ENCODE data around the gene CNTN4.
"Not testable (repeated sequence)": the region's sequence is repeated elsewhere in the genome, so short reads cannot be mapped to it uniquely, and the experiment has no call there.

Gene CNTN4

DNA sequence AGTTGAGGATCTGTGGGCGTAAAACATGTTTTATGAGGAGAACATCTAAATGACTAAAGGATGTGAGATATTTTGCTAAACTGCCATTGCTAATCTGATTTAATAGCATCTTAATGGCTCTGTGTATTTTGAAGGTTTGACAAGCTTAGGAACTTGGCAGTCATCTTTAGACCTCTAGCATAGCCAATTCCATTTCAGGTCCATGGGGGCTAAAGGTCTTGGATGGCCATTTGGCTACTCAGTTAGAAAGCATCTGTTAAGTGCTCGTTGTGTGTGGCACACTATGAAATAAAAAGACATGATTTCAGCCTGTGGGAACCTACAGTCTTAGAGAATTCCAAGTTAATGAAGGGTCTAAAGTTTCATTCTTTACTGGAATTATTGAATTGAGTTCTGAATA is 775.3 kb downstream of the CNTN4 start:
- no peak for DNase-seq

DNA sequence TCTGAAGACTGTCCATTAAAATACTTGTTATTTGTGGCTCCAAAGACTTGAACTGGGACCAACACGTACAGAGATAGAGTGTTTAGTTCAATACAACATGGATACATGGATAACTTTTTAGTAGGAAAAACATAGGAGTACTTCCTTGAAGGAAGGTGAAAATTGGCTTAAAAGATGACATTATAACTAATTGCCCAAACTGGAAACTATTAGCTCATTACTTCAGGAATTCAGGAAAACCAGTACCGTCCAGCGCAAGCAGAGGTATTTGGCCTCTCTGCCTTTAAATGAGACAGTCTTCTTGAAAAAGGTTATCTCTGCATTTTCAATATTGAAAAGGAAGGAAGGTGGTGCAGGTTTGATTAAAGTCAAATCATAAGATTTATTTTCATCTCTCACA is 777.0 kb downstream of the CNTN4 start:
- DNase-seq: no peak

DNA sequence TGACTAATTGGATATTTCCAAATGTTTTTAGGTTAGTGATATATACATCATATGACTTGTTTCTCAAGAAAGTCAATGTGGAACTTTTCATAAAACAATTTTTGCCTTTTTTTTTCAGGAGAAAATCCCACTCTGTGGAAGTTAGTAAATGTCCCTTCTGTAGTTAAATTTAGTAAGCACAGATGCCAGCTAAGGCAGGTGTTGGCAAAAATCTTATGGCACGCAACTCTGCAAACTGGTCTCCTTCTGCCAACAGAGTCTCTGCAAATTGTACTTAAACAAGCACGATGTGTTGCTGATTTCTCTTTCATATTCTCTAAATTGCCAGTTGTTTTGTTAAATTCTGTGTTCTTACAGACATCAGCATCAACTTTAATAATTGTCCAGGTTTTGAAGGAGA is 777.7 kb downstream of the CNTN4 start:
- no peak for DNase-seq

DNA sequence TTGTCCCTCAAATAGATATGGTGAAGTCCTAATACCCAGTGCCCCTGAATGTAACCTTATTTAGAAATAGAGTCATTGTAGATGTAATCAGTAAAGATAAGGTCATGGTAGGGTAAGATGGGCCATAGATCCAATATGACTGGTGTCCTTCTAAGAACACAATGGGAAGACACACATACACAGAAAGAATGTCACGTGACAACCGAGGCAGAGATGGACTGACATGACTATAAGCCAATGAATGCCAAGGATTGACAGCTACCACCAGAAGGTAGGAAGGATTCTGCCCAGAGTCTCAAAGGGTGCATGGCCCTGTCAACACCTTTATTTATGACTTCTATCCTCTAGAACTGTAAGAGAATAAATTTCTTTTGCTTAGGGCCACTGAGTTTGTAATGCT is 780.4 kb downstream of the CNTN4 start:
- no peak for DNase-seq

DNA sequence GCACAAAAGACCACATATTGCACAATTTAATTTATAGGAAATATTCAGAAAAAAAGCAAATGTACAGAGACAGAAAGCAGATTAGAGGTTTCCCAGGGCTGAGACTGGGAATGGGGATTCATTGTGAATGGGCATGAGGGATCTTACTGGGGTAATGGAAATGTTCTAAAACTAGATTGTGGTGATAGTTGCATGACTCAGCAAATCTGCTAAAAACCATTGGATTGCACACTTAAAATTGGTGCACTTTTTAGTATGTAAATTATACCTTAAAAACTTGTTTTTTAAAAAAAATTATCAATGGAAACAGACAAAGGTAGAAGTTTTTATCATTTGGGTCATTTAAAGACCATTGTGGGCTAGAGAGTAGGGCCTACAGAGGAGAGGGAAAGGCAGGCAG is 780.9 kb downstream of the CNTN4 start:
- DNase-seq: no peak

DNA sequence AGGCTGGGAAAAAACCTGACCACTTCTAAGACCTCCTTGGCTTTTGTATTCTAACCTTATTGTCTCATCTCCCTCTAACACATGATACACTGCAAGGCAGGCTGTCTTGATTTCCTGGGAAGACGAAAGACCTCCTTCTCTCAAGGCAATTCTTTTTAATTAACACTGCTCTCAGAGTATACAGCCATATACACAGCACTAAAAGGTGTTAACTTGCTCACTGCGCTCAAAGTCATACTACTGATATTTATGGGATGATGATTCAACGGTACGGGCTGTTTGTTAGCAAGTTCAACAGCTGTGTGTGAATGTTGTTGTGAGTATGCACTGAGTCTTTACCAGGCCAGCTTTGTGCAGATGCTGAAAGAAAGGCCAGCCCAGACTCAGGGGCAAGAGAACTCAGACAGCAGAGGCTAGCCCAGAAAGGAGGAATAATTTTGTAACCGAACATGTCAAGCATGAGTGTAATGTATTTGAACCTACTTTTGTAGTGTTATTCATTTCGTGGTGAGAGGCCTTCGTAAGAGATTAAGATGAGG is 781.6 kb downstream of the CNTN4 start:
- DNase-seq: no peak

DNA sequence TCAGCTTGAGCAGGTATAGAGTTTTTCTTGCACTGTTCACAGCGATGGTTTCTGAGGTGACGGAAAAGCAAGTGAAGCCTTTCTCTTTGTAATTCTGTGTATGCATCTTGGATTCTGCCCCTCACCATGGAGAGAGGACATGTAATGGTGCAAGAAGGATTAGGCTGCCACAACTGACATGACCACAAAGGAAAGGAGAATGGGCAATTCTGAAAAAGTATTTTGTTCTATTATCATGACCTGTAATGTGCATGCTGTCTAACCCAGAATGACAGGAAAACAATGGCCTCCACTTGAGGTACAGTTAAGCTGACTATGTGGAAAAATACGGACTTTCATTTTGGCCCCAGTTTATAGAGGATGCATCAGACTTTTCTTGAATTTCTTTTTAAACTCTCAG is 784.6 kb downstream of the CNTN4 start:
- DNase-seq: no peak

DNA sequence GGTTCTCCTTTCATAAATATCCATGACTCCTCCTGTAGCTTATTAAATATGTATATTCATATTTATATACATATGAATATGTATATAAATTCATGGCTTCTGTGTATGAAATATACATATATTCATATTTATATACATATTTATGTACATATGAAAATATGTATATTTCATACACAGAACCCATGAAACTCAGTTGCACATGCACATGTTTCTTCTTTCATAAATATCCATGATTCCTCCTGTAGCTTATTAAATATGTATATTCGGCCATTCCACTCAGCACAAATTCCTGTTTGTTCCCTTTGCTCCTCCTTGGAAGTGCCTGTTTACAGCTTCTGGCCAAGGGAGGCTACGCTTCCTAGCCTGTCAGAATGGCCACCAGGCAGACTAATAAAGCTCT is 789.9 kb downstream of the CNTN4 start:
- DNase-seq: no peak

DNA sequence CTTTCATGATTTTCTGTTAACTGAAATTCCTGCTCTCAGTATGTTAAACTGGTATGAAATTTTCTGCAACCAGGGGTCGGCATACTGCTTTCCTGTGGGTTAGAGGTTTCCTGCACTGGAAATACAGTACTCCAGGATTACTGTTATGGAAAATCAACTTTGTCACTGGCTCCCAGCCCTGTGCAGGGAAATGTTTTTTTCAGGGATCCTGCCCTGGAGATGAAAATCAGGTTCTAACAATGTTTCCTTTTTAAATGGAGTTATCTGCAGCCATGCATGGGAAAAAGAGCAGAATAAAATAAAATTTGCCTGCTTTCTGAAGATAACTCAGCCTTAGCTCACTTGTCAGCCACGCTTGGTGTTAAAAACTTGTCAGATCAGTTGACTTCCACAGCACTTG is 791.1 kb downstream of the CNTN4 start:
- DNase-seq: no peak

DNA sequence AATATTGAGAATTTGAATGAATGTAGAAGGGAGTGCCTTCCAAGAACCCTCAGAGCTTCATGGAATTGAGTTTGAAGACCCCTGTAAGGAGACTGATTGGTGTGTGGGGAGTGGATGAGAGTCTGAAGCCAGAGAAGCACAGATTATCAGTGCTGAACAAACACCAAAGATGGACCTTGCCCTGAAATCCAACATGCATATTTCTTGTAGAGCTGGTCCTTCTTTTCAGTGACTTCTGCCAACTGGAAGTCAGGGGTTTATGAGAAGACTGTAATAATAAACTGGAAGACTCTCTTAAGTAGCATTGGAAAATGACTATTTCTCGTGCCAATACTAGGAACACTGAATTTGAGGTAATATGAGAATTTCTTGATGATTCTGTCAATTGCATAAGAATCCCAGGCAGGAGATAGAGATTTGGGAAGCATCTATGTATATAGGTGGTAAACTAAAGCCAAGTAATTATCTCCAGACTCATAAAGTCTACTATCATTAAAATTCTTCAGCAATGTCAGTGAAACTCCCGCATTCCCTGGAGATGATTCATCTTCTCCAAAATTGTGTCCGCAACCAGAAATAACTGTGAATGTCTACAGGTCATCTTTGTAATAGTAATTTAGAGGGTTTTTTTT is 797.8 kb downstream of the CNTN4 start:
- DNase-seq: no peak

DNA sequence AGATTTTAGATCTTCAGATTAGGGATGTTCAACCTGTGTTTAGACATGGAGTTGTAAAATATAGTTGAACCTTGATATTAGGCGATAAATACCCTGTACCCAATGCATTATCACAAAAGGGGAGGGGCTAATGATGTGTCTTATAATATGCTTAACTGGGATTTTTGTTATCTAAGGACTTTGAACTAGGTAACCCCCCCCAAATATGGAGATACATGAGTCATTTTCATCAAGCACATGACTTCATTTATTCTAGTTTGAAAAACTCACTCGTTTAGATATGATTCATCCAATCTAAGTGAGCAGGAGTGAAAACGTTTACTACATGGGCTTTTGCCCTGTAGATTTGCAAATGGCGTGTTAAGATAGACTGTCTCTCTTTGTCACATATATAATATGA is 799.2 kb downstream of the CNTN4 start:
- no peak for DNase-seq

DNA sequence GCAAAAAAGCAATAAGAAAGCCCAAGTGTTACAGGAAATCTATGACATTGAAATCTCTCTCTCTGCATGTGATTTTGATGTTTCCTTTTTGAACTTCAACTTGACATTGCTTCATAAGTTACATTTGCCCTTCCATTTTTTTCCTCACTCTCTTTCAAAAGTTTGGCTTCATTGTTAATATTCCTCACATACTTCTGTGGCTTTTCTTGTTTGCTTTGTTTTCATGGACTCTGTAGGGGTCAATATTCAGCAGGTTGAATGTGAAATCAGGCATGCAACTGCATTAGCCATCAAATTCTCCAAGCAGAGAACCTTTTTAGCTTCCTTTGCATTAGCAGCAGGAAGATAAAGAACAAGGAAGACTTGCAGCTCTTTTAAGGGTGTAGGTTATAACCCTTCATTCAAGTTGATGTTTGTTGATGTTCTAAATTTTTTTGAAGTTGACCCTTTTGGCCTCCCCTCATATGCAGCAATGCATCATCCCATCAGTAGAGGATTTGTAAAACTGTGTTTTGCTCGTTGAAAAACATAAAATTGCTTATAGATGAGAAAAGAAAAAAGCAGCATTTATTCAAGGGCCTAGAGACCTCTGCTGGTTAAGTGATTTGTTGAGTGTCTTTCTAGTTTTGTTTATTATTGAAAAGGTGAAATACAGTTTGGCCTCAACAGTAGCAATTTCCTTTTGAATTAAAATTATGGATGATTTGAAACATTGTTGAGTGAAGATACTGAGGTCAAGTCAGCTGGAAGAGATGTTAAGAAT is 800.1 kb downstream of the CNTN4 start:
- no peak for DNase-seq

DNA sequence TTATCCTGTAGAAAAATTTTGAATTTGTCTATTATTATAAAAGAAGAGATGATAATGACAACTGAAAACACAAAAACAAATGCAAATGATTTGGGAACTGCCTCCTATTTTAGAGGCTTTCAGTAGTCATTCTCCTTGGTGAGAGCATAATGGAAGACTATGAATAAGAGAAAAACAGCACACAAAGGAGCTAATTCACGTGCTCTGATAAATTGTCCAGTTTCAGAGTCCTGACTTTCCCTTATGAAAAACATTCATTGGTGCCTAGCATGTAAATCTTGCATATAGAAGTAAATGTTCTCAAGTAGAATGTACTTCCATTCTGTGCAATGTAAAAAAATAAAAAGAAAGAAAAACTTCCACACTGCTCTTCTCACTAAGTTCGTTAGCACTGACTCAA is 805.4 kb downstream of the CNTN4 start:
- no peak for DNase-seq

DNA sequence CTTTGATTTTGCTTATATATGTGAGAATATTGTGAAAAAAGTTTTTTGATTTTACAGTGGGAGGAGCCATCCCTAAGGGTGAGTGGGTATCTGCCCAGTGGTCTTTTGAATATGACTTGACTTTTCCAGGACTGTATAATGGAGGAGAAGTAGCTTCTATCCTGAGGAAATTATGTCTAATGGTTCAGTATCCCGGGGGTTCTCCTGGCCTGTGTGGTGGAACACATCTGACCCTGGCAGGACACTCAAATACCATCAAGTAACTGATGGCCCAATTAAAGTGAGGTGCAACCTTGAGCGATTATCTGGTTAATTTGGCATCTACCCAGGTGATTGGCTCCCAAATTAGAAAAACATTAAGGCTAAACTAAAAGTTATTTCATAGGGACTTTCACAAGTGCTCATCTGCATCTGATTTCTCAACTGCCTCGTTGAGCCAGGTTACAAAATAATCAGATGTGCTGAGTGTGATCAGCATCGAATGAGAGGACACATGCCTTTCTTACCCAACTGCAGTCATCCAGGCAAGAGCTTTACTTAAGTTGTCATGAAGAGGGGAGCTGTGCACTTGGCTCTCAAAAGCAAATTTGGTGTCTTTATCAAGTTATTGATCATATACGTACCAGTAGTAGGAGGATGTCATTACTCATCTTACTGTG is 810.2 kb downstream of the CNTN4 start:
- DNase-seq: no peak

DNA sequence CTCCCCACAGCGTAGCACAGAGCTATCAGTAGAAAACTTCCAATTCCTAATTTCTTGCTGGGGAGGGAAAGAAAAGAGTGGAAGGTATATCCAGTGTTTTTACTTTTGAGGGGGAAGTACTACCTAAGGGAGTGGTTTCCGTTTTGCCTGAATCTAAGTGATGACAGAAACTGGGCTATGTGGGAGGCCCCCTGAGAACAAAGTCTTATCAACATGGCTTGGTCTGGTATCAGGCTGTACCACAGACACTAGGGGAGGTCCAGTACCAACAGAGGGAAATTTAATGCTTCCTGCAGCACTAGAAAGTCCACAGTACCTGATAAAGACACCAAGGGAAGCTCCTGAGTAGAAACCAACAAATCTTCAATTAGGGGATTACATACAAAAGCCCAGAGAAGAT is 812.3 kb downstream of the CNTN4 start:
- no peak for DNase-seq

DNA sequence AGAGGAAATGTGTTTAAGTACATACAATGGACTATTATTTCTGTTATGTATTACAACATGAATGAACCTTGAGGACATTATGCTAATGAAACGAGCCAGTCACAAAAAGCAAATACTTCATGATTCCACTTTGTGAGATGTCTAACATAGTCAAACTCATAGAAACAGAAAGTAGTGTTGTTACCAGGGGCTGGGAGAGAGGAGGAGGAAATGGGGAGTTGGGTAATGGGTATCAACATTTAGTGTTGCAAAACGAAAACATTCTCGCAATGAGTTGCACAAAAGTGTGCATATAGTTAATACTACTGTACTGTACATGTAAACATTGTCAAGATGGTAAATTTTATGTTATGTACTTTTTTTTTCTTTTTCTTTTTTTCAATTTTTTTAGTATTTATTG is 817.2 kb downstream of the CNTN4 start:
- no peak for DNase-seq

DNA sequence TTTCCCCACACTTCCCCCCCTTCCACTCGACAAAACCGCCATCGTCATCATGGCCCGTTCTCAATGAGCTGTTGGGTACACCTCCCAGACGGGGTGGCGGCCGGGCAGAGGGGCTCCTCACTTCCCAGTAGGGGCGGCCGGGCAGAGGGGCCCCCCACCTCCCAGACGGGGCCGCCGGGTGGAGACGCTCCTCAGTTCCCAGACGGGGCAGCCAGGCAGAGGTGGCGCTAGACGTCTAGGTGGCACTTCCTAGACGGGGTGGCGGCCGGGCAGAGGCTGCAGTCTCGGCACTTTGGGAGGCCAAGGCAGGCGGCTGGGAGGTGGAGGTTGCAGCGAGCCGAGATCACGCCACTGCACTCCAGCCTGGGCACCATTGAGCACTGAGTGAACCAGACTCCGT is 818.0 kb downstream of the CNTN4 start:
- not testable (repeated sequence) for DNase-seq

DNA sequence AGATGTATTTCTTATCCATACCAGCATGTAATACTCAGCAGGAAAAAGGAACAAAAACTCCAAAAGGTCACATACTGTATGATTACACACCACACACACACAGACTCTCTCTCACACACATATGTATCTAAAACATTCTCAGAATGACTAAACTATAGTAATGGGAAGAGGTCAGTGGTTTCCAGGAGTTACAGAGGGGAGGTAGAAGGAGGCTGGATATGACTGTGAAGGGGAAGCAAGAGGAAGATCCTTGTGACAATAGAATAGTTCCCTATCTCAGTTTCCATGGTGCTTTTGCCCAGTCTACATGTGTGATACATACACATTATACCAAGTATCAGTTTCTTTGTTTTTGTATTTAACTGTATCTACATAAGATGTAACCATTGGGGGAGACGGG is 821.4 kb downstream of the CNTN4 start:
- DNase-seq: no peak

DNA sequence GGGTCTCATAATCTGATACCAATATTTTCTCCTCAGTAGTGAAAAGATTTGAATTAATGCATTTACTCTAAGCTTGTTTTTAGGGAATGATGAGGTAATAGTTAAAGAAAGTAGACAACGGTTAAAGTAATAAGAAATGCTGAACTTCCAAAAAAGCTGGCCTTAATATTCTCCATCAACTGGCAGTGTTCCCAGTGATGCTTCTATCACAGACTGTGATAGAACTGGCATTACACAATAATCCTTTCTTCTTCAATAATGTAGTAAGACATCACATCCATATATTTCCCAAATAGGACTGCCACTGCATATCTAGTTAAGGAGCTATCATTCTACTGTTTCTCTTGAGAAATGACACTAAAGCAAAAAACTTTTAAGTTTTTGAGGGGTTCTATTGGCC is 822.8 kb downstream of the CNTN4 start:
- DNase-seq: no peak

DNA sequence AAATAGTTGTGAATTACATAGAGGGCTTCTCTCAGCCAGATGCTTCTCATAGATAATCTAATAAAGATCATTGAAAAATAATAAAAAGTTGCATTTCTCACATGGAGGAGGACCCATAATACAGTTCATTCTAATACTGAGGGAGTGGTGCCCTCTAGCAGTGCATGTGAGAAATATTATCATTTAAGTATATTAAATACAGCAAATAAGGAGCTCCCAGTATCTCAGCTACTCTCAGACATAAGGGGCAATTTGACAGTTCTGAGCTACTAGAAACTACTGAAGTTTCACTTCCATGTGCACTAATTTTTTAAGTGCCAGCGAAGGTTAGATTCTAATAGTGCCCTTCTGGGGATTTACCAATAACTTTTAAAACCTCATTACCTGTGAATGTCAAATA is 823.2 kb downstream of the CNTN4 start:
- DNase-seq: no peak

DNA sequence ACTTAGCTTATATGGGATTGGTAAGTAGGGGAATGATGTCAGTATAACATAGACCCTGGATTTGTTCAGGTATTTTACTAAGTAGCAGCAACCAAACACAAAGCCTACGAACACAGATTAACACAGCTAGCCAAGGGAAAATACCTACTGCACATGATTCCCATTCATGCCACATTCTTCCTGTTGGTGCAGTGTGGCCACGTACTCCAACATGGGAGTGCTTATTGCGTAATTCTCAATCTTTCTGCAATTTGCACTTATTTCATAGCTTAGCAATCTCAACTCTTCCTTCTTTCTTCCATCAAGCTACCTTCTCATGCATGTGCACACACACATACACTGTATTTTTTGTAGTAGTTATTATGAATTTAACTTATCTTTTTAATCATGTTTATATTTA is 824.7 kb downstream of the CNTN4 start:
- no peak for DNase-seq

DNA sequence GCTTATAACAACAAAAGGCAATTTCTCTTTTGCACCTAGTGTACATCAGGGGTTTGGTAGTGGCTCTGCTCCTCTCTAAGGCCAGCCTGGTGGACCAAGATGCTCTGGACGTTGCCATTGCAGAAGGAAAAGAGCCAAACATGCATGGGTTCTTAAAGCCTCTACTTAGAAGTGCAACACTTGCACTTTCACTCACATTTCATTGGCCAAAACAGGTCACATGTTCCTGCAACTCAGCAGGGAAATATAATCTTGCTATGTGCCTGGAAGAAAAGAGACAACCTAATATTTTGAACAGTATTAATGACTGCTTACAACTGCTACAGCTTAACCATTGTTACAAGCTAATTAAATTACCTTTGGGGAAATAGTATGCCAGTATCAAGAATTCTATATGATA is 828.6 kb downstream of the CNTN4 start:
- DNase-seq: no peak

DNA sequence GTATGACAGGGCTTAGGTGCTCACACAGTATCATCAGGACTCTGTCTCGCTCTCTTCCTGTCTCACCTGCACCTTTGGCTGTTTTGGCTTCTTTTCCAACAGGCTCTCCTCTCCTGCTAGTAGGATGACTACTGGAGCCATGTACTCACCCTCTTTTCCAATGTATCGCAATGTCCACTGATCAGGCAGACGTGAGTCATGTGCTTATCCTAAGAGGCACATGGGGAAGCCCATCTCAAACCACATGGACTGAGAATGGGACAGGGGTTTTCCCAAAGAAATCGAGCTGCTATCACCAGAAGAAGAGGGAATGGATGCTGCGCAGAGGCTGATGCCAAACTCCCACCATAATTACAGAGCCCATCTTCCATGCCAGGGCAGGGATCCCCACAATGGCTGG is 830.9 kb downstream of the CNTN4 start:
- DNase-seq: no peak

DNA sequence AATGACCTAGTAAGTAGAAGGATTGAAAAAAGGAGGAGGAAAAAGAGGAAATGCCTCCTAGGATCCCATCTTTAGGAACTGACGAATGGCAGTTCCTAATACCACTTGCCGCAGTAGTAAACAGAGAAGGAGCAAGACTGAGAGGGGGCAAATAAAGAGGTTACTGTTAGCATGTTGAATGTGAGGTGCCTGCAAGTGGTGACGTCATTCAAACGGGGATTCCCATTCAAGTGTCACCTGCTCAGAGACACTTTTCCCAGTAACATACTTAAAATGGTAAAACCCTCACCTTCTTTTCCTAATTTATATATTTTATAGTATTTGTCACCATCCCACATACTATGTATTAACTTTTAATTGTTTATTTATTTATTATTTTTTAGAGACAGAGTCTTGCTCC is 832.6 kb downstream of the CNTN4 start:
- no peak for DNase-seq

Data from DMS153 (cell line).